GM20000 (cell line): ENCODE data around the gene OR10Z1.

ENCODE experiments used
- DNase-seq: peaks from one replicate; pipeline ENCODE4 v3.0.0; 2012; ENCODE audit warnings: low spot score
- TF ChIP-seq, protein P1 (sequence below): IDR thresholded peaks from 2 replicates; pipeline ENCODE4 v1.5.1; 2012; ENCODE audit warnings: mild to moderate bottlenecking, control low read depth; ENCODE audit errors: extremely low read depth, missing control alignments

OR10Z1 gene

DNA sequence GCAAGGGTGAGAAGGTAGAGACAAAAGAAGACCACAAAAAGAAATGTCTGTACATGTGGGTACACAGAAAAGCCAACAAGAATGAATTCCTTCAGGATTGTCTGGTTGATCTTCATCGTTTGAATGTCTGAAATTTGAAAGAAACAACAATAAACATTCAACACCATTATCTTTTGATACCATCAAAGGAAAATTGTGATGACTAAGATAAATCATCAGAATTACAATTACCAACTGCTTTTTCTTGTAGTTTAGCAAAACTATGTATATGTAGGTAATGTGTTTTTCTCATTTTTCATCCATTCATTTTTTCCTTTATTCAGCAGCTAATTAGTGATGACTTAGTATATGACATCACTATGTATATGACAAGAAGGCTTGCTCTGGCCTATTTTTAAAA is 25.3 kb upstream of the OR10Z1 start, which contains the start of gene OR10X1:
Gene OR10X1, minus strand, starts transcription at position 167 of the 400 bp plus-strand sequence. Its CDS starts 0 bp downstream, at position 167.
- no peak for DNase-seq
- TF ChIP-seq, protein P1, sequence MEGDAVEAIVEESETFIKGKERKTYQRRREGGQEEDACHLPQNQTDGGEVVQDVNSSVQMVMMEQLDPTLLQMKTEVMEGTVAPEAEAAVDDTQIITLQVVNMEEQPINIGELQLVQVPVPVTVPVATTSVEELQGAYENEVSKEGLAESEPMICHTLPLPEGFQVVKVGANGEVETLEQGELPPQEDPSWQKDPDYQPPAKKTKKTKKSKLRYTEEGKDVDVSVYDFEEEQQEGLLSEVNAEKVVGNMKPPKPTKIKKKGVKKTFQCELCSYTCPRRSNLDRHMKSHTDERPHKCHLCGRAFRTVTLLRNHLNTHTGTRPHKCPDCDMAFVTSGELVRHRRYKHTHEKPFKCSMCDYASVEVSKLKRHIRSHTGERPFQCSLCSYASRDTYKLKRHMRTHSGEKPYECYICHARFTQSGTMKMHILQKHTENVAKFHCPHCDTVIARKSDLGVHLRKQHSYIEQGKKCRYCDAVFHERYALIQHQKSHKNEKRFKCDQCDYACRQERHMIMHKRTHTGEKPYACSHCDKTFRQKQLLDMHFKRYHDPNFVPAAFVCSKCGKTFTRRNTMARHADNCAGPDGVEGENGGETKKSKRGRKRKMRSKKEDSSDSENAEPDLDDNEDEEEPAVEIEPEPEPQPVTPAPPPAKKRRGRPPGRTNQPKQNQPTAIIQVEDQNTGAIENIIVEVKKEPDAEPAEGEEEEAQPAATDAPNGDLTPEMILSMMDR = no peak

DNA sequence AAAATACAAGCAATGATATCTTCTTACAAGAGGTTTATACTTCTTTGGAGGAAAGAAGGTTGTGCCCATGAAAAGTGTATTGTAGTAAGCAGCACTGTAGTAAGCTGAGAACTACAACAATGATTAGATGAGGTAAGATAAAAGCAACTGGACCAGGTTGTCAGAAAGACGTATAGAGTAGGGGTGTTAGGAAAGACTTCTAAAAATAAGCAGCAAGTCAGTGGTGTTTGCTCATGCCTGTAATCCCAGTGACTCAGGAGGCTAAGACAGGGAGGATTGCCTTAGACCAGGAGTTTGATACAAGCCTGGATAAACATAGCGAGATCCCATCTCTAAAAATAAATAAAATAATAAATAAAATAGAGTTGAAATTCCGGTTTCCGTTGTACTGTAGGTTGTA is 21.1 kb upstream of the OR10Z1 start:
- DNase-seq = no peak

DNA sequence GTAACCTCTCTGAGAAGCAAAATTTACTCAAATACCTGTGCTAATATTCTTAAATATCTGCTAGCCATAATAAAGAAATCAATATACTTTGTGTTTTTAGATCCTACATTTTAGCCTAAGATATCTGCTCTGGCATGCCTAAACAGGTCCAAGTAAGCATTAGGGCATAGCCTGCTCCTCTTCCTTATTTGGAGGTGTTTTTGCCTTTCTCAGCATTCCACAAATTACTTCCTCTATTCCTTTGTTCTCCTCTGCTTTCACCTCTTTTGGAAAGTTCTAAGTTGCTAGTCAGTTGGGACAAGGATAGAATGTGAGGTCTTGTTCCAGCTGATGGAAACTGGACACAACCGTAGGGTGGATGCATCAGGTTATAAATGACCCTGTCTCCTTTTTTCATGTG is 18.1 kb upstream of the OR10Z1 start:
- DNase-seq = no peak
- TF ChIP-seq, protein P1 = no peak

More for the DNA sequence above, 21.1 kb upstream of the OR10Z1 start:
- TF ChIP-seq, protein P1 = no peak

DNA sequence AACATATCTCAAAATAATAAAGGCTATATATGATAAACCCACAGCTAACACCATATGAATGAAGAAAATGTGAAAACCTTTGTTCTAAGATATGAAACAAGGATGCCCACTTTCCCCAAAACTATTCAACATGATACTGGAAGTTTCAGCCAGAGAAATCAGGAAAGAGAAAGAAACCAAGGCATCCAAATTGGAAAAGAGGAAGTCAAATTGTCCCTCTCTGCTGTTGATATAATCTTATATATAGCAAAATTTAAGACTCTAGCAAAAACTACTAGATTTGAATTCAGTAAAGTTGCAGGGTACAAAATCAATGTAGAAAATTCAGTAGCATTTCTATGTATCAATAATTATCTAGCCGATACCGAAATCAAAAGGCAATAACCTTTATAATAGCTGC is 4.3 kb upstream of the OR10Z1 start:
- TF ChIP-seq, protein P1 = no peak
- DNase-seq = no peak

DNA sequence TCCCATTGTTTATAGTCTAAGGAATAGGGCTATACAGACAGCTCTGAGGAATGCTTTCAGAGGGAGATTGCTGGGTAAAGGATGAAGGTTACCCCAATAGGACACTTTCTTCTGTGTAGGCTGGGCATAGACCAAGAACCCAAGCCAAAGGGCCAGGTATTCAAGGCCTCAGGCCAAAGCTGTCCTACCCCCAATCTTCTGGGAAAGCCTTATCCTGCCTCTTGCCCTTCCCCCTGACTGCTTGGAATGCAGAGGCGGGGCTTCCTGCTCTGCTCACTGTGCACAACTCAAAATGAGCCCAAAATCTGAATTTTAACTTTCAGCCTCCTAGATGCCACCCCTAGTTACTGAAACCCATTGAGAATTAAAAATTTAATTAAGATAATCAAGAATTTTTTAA is 2.2 kb downstream of the OR10Z1 start:
- no peak for DNase-seq
- TF ChIP-seq, protein P1 = no peak

DNA sequence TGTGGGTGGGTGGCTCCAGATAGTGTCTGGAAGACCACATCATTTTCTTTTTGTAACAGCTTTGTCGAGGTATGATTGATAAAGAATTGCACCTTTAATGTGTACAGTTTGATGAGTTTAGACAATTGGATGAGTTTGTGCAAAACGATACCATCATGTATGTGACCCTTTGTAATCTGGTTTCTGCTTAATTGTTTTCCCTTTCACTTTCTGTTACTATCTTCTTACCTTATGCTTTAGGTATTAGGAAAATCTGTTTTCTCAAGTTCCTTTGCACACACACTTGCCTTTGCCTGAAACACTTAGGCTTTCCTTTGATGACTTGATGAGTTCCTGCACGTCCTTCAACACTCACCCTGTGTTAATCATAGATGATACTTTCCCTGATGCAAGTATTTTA is 6.8 kb downstream of the OR10Z1 start:
- TF ChIP-seq, protein P1 = no peak
- no peak for DNase-seq

DNA sequence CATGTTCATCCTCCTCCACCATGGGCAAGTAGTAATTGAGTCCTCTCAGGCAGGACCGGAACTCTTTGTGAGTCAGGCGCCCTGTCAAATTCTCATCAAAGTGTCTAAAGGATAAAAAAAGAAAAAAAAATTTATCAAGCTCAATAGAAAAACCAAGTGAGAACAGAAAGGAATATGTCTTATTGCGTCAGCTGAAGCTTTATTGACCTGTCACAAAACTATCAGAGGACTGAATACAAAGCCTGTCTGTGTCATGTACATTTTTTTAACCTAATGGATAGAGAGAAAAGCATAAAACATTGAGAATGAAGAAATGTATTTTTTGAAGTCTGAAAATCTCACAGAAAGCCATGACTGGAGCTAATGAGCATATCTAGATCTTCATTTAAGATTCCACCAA is 8.7 kb downstream of the OR10Z1 start:
- no peak for DNase-seq
- TF ChIP-seq, protein P1 = no peak
